Cardiac muscle cell (in vitro differentiated cells and primary cell): ENCODE data around the gene SPON1. TPM values are rescaled to one million over a fixed set of nuclear protein-coding genes. Genes with fewer than 3 reads are reported as not detected.
"Not testable (repeated sequence)": the region's sequence is repeated elsewhere in the genome, so short reads cannot be mapped to it uniquely, and the experiment has no call there.

Source experiments
- DNase-seq, 2 donors: peaks; one replicate each; pipeline versions ENCODE4 v3.0.0 to v3.0.0-alpha.2; 2010 to 2017; ENCODE audit warnings: low read depth in 1 of 2, low spot score in 1 of 2
- H3K27ac ChIP-seq: fragments of 200-600 bp; sonication (generic); 2 replicates; pipeline ENCODE4 v1.5.1; 2016
- H3K27me3 ChIP-seq: fragments of 200-600 bp; sonication (generic); 2 replicates; pipeline ENCODE4 v1.6.0; 2016; ENCODE audit warnings: control low read depth
- H3K36me3 ChIP-seq: fragments of 200-600 bp; sonication (generic); 2 replicates; pipeline ENCODE4 v1.5.1; 2016; ENCODE audit warnings: control low read depth
- H3K4me1 ChIP-seq: fragments of 200-600 bp; sonication (generic); 2 replicates; pipeline ENCODE4 v1.8.1; 2017; ENCODE audit warnings: low read depth, mild to moderate bottlenecking, mixed run types
- H3K4me3 ChIP-seq: fragments of 200-600 bp; sonication (generic); 2 replicates; pipeline ENCODE4 v1.5.1; 2016; ENCODE audit warnings: mild to moderate bottlenecking
- H3K9me3 ChIP-seq: fragments of 200-600 bp; sonication (generic); 2 replicates; pipeline ENCODE4 v1.5.1; 2017; ENCODE audit warnings: low read depth, mild to moderate bottlenecking, control low read depth
- CTCF ChIP-seq: IDR thresholded peaks from 2 replicates; pipeline ENCODE4 v1.5.1; 2012; ENCODE audit warnings: low read depth, mild to moderate bottlenecking, low read length
- polyA plus RNA-seq: library from polyadenylated mRNA; unstranded; fragments of >200 nt; fragmentation: Nextera tagmentation; extraction: Ambion mirVana; gene quantifications from 2 replicates; pipeline ENCODE4 v1.2.1, GENCODE V29; 2016
- total RNA-seq: library from RNA; depleted of rRNA; stranded (reverse); fragments of >200 nt; gene quantifications from 2 replicates; pipeline ENCODE4 v1.2.3, GENCODE V29; 2016

Gene SPON1
- total and polyA plus RNA-seq, 2 experiments from 2014 or later = 13.3 to 22.0 TPM

- Histone ChIP-seq H3K36me3 (no peaks in the 10 kb centered on the region), H3K4me3 (no peak overlapping the region), H3K27ac (no peak overlapping the region), H3K9me3 (no peaks in the 10 kb centered on the region), H3K27me3 (peaks cover 3% of the 10 kb centered on the region), H3K4me1 (no peaks in the 10 kb centered on the region)
- DNase-seq = no peak
- TF ChIP-seq CTCF = no peak
Measured at GRCh38 chr11:14245444-14245843, 282.9 kb downstream of the SPON1 start.

- no peak overlapping the region for H3K4me3 ChIP-seq
- peak; percentile 4 for TF ChIP-seq CTCF
Measured at GRCh38 chr11:14248580-14248981, 286.1 kb downstream of the SPON1 start.

GRCh38 chr11:14249121-14249963 lies 286.8 kb downstream of the SPON1 start:
- Histone ChIP-seq H3K9me3 (no peaks in the 10 kb centered on the region), H3K36me3 (no peaks in the 10 kb centered on the region), H3K27me3 (peaks cover 5% of the 10 kb centered on the region), H3K4me3 (no peak overlapping the region), H3K27ac (no peak overlapping the region), H3K4me1 (no peaks in the 10 kb centered on the region)
- peak; percentile 70 to 79 for DNase-seq
- peak; percentile 79 for TF ChIP-seq CTCF

More at GRCh38 chr11:14248580-14248981, 286.1 kb downstream of the SPON1 start:
- Histone ChIP-seq H3K4me1 (no peaks in the 10 kb centered on the region), H3K27ac (no peak overlapping the region), H3K36me3 (no peaks in the 10 kb centered on the region), H3K27me3 (peaks cover 5% of the 10 kb centered on the region), H3K9me3 (no peaks in the 10 kb centered on the region)
- DNase-seq = peak in 1 of 2 donors; percentile 31

GRCh38 chr11:14251754-14252153 lies 289.2 kb downstream of the SPON1 start:
- H3K27ac ChIP-seq = no peak overlapping the region
- no peak overlapping the region for H3K4me3 ChIP-seq
- no peaks in the 10 kb centered on the region for H3K4me1 ChIP-seq
- H3K27me3 ChIP-seq = peaks cover 3% of the 10 kb centered on the region
- H3K9me3 ChIP-seq = no peaks in the 10 kb centered on the region
- no peak for TF ChIP-seq CTCF
- no peak for DNase-seq
- no peaks in the 10 kb centered on the region for H3K36me3 ChIP-seq

- H3K36me3 ChIP-seq, DNase-seq, H3K9me3 ChIP-seq, H3K27me3 ChIP-seq, H3K4me1 ChIP-seq, H3K4me3 ChIP-seq, H3K27ac ChIP-seq: not testable (repeated sequence)
Measured at GRCh38 chr11:14252501-14252900, 290.0 kb downstream of the SPON1 start.

GRCh38 chr11:14253421-14253820 lies 290.9 kb downstream of the SPON1 start:
- Histone ChIP-seq H3K36me3 (no peaks in the 10 kb centered on the region), H3K4me1 (peaks cover 10% of the 10 kb centered on the region), H3K27ac (no peak overlapping the region), H3K9me3 (no peaks in the 10 kb centered on the region), H3K4me3 (no peak overlapping the region), H3K27me3 (peaks cover 3% of the 10 kb centered on the region)
- no peak for TF ChIP-seq CTCF
- peak in 1 of 2 donors; percentile 10 for DNase-seq
